Measurements from ENCODE around the gene C11orf86.
"Not testable (repeated sequence)": the region's sequence is repeated elsewhere in the genome, so short reads cannot be mapped to it uniquely, and the experiment has no call there.

The C11orf86 gene

DNA sequence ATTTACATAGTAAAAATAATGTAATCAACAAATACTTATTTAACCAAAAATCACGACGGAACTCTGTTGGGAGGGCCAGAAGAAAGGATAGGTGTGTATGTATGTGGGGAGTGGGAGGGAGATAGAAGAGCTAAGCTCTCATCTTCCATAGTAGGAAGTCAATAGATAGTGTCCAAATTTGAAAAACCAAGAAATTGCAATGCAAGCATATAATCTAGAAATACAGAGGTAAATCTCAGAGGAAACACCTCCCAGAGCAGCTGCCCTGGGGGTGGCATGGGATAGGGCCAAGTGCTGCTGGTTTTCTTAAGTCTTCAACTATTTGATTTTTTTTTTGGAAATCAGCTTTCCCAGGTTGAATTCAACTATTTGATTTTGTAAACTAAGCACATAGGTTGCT is 16.9 kb downstream of the C11orf86 start:
- no peak for DNase-seq

DNA sequence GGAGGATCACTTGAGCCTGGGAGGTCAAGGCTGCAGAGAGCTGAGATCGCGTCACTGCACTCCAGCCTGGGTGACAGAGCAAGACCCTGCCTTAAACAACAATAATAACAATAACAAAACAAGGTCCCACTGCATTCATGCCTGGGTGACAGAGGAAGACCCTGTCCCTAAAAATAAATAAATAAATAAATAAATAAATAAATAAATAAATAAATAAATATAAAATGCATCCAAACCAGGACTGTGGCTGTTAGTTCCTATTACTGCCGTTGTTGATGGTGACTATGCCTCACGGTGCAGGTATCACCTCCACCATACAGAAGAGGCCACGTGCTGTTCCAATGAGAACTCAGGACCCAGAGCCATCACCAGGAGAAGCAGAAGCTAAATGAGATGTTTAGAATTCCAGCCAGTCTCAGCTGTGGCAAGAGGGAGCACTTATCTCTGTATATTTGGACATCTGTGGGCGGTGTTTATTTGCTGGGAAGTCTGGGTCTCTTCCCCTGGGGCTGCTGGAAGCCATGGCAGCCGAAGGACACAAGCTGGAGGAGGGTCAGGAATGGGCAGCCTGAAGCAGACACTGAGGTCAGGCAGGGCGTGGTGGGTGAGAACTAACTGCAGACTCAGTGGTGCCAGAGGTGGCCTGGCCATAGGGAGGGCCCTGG is 21.6 kb downstream of the C11orf86 start:
- no peak for DNase-seq

DNA sequence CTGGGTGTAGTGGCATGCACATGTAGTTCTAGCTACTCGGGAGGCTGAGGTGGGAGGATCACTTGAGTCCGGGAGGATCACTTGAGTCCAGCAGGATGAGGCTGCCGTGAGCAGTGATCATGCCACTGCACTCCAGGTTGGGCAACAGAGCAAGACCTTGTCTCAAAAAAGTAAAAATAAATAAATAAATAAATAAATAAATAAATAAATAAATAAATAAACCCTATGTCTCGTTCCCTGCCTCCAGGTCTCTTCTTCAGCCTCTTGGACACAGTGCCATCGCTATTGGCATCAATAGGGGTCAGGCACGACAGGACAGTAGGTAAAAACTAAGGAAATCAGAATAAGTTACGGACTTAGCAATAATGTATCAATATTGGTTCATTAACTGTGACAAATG is 24.5 kb downstream of the C11orf86 start:
- DNase-seq, result no peak

DNA sequence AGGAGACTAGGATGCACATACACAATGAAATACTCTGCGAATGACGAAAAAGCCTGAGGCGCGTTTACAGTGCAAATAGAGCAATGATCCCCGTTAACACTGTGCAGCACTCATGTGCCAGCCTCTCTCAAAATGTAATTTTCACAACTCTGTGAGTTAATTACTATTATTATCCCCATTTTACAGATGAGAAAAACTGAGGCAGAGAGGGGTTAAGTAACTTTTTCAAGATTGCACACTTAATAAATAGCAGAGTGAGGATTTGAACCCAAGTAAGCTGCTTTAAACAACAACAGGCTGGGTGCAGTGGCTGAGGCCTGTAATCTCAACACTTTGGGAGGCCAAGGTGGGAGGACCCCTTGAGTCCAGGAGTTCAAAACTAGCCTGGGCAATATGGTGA is 26.2 kb downstream of the C11orf86 start:
- DNase-seq, result no peak

DNA sequence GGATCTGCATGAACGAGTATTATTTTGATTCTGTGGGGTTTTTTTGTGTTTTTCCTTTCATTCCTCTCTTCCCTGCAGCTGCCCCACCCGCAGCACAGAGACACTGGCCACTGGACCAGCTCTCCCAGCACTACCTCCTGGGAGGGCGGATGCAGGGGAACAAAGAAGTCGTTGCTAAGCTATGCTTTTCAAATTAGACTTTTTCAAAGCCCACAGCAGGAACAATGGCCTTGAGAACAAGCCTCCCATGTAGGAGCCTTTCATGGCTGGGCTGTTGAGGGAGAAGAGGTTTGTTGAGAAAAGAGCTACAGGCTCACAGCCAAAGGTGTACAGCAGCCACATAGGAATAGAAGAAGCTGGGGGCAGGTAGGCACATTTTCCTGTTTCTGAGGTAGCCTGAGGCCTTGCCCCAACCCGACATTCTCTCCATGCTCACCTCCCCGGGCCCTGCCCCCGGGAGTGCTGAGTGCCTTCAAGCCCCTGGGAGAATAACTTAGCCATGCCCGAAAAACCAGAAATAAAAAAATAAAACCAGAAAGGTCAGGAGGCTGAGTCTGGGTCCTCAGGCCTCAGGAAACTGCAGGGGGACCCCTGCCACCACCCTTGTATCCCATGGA is 27.3 kb downstream of the C11orf86 start:
- no peak for DNase-seq

DNA sequence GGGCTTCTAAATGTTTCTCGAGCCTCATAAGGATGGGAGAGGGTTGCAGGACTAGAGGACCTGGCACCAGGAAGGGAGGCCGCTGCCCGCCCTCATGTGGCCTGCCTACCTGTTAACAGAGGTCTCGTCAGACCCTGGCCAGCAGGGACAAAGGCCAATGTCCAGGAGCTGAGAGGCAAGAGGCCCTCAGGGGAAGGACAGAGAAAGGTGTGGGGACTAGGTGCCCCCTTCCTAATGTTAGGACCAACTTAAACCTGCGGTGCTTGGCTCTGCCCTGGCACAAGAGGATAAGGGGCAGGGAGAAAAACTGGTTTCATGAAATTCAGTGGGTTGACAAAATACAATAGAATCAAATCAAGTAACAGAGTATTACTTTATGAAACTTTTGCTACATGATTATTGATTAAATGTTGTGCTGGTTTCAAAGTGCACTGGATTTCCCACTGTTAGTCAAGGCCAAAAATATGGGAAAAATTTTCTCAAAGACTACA is 27.9 kb downstream of the C11orf86 start:
- DNase-seq, result no peak

DNA sequence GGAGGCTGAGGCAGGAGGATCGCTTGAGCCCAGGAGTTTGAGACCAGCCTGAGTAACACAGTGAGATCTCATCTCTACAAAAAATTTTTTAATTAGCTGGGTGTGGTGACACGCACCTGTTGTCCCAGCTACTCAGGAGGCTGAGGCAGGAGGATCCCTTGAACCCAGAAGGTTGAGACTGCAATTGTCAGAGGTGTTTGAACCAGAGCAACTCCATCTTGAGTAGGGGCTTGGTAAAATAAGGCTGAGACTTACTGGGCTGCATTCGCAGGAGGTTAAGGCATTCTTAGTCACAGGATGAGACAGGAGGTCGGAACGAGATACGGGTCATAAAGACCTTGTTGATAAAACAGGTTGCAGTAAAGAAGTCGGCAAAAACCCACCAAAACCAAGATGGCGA is 30.1 kb downstream of the C11orf86 start:
- not testable (repeated sequence) for DNase-seq

DNA sequence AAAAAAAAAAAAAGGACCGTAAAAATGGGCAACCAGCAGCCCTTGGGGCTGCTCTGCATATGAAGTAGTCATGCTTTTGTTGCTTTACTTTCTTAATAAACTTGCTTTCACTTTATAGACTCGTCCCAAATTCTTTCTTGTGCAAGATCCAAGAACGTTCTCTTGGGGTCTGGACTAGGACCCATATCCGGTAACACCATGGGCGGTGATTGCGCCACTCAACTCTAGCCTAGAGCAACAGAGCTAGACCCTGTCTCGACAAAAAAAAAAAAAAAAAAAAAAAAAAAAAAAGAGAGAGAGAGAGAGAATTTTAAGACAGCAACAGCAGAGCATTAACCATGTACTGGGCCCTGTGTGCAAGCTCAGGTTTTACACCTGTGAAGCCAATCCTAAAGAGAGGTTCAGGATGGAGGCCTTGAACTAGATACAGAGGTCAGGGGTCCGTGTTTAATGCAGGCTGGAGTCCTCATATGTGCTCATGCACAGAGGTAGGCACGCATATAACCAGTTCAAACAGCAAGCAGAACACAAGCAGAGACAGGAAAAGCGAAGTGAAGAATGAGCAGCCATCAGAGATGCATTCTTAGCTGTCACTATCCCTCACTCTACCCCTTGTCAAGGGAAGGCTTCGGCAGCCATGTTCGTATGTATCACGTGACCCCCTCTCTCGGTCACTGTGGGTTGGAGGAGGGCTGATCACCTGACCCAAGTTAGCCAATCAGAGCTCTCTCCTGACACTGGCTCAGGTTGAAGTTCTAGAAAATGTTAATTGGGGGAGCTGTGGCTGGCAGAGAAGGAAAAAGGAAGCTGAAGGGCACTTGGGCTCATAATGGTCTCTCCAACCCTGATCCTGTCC is 31.2 kb downstream of the C11orf86 start:
- peak; percentile 60 for DNase-seq

DNA sequence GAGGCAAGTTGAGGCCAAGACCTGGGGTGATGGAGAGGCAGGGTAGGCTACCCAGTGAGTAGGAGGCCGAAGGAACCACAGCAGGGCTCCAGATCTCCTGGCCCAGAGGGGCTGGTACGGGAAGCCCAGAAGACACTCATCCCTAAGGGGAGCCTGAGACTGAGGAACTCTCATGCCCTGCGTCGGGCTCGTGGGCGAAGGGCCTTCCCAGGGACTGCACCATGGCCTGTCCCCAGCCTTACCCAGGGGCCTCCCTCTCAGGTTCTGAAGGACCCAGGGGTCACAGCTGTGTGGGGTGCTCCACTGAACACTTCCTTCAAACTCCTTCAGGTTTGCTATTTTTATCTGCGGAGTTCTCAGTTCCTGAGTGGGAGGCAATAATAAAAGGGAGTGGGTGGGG is 32.0 kb downstream of the C11orf86 start:
- no peak for DNase-seq

DNA sequence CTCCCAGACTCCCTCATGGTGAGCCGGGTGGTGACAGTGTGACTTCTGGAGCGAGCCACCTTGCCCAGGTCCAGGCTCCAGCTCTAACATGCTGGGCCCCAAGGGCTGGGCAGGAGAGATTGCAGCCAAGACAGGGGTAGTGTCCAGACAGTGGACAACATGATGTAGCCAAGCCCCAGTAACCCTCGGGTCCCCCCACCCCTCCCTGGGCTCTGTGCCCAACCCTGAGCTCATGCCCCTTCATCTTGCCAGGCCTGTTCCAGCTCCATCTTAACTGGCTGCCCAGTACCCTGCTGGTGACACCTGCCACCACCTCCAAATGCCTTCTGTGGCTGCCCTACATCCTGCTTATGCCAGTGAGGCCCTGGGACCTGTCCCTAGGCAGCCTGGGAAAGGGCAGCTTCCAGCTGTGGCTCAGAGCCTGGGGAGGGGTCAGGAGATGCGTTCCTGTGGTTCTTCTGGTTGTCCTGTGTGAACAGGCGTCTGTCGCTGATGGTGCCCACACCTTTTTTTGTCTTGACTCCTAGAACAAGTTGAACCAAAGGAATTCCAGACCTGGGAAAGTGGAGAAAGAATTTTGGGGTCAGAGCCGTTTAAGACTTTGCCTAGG is 35.3 kb downstream of the C11orf86 start:
- DNase-seq, result no peak

DNA sequence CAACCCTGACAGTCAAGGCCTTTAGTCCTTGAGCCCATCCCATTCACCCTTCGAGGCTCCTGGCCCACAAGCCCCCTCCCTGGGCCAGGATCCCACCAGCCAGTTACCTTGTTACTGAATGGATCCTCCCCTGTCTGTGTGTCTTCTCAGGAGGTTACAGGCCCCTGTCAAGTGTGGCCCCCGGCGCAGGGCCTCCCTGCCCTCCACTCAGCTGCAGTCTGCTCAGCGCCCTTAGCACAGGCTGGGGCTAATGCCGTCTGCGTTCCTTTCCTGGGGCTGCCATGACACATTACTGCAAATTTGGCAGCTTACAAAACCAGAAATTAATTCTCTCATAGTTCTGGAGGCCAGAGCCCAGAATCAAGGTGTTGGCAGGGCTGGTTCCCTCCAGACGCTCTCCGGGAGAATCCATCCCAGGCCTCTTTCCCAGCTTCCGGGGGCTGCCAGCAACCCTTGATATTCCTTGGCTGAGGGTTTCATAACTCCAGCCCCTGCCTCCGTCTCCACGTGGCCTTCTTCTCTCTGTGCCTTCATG is 38.5 kb downstream of the C11orf86 start:
- no peak for DNase-seq

DNA sequence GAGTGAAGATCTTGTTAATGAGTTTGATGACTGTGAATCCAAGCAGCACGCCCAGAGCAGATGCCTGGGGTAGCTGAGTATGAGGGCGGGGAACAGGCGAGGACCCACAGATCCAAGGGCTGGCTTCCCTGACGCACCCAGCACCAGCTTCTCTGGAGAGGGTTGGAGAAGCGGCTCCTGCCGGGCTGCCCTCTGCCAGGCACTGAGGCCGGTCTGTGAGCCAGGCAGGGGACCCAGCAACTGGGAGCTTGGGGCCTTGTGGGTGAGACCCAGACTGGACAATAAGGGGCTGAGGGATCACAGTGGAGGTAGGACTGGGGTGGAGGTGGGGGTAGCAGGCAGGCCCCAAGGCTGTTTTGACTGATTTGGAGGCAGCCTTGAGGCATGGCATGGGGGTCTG is 39.2 kb downstream of the C11orf86 start:
- no peak for DNase-seq

DNA sequence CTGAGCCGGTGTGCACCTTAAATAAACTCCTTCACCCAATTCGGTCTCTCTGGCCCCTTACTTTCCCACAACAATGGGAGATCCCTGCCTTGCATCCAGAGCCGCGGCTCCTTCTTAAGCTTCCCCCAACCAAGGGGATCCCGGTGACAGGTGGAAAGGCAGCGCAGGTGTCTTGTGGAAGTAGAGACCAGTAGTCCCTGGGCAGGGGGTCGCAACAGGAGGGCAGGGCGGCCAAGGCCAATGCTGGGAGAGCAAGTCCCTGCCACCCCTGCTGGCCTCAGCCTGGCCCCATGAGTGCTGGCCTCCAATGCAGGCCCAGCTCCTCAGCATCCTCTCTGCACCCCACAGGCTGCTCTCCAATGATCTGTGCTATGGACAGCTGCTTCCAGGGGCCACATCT is 39.9 kb downstream of the C11orf86 start:
- DNase-seq, result no peak

DNA sequence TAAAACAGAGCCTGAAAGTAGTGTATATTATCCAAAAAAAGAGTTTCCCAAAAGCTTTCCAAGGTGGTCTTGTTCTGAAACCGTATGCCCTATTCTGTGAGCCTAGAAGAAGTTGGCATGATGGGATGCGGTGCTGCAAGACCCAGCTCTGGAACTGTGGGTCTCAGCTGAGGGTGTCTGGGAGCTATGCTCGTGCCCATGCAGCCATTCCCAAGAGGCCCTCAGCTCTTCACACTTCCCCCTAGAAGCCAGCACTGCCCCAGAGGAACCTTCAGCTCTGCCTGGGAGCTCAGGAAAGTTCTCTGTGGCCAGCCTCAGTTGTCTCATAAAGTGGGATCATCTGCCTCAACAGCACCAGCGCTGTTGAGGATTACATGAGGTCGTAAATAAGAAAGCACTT is 41.4 kb downstream of the C11orf86 start:
- no peak for DNase-seq

DNA sequence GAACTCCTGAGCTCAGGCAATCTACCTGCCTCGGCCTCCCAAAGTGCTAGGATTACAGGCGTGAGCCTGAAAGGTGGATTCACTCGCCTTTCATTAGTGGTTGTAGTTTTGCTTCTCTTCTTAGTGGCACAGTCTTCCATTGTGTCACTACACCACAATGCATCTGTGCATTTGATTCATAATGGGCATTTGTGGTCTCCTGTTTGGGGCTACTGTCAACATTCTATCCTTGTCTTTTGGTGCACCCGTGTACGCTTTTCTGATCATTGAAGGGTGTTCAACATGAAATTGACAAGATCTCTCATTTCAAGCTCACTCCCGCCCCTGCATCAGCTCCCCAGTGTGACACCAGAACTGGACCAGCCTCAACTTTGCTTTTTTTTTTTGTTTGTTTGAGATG is 45.8 kb downstream of the C11orf86 start:
- DNase-seq, result no peak

DNA sequence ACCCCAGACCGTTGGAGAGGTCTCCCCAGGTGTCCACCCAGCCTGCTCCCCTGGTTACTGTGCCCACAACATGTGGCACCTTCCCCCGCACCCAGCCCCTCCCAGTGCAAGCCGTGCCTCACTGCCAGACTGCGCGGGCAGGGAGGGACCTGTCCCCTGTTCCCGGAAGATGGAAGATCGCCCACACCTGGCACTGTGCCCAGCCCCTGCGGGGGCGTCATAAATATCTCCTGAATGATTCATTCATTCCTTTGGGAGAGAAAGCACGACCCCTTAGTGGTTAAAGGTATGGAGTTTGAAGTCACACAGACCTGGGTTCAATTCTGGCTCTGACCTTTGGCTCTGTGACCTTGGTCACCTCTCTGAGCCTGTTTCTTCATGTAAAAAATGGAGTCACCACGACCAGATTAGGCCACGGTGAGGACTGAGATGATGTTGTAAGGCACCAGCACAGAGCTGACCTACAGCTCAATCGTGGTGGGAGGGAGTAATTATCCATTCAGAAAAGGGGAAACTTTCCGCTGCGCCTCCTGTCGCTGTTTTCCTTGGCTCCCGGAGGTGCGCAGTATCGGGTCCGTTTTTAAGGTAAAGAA is 47.3 kb downstream of the C11orf86 start:
- DNase-seq, result no peak

DNA sequence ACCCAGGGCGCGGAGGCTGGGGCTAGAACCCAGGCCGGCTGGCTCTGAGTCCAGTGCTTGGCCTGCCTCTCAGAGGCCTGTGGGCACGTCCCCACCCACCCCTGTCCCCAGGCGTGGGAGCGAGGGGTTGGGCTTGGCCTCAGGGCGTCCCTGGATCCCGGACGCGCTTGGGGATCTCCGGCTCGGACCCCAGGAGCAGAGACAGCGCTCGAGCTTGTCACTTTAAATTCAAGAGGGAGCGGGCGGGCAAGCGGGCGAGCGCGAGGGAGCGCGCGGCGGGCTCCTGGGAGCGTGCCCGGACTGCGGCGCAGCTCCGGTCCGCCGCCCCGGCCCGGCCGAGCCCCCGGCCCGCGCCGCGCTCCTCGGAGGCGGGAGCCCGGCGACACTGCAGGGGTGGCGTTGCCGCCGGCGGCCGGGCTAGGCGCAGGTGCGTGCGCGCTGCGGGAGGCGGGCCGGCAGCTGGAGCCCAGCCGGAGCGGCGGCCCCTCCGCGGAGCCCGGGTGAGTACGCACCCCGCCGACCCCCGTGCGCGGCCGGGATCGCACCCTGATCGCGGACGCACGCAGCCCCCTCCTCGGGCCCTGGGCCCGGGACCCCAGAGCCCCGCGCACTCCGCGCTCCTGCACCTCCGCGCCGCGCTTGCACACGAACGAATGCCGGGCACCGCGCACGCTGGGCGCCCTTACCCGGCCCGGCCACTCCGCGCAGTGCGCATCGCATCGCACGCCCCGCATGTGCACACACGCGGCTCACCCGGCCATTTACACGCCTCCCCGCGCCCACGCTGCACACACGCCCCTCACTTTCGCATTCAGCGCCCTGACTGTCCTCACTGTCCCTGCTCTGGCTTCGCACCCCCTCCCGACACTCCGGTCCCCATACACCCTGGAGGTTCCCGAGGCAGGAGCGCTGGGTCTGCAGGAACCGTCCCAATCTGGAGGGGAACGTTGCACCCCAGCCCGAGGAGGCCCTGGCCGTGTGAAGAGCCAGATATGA is 48.2 kb downstream of the C11orf86 start, which contains the start of gene SYT12:
Gene SYT12, plus strand, starts transcription at position 174 of the 996 bp plus-strand sequence. CDS start 7,011 bp downstream, outside the sequence.
- DNase-seq, result no peak

DNA sequence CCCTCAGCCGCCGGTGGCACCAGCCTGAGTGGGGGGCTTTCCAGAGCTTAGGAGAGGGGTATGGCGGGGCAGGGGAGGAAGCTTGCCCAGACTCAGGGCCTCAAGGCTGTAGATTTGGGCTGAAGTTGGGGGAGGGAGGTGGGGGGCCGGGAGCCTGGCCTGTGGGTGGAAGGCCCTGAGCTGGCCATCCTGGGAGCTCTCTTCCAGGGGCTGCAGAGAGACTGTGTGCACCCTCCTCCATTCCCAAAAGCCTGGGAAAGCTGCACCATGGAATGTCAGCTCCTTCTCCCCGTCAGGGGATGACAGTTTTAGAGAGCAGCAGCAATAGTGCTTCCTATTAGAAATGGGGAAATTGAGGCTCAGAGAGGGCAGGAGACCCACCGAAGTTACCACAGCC is 48.9 kb downstream of the C11orf86 start:
- no peak for DNase-seq

DNA sequence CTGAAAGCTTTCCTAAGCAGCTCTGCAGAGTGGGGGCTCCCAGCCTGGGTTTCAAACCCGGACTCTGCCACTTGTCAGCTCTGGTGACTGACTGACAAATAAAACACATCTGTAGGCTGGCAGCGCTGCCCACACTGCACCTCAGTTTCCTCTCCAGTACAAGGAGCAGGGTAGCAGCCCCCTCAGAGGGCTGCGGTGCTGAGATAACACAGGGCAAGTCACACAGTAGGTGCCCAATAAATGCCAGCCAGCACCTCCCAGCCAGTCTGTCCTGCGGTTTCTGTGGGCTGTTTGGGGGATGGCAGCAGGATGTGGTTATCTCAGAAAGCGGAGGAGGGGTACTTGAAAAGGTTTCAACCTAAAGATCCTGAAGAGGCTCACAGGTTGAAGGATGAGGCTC is 49.3 kb downstream of the C11orf86 start:
- peak; percentile 81 for DNase-seq

DNA sequence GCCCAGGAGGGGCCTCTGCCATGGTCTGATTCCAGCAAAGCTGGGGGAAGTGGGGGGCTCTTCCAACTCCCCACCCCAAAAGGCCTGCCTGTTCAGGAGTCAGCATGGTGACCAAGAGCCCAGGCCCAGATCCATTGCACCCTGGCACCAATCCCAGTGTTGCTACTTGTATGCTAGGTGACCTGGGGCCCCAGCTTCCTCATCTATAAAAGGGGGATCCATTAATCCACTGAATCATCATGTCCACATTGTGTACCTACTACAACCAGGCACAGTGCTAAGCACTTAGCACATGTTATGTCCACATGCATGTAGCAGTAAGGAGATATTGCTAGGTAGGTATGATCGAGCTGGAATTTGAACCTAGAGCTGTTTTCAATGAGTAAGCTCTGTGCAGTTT is 49.9 kb downstream of the C11orf86 start:
- peak; percentile 30 for DNase-seq

DNA sequence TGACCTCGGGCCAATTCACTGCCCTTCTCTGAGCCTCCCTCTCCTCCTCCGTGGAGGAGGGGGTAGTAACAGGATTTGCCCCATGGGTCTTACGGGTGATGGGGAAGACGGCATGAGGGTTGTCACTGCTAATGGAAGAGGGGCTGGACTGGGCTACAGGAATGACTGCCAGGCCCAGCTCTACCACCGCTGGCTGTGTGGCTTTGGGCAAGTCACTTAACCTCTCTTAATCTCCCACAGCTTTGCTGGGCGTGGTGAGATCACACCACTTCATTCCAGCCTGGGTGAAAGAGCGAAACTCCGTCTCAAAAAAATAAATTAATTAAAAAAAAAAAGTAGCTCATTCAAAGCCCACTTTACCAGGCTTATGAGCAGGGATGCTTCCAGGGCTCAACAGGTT is 50.6 kb downstream of the C11orf86 start:
- DNase-seq, result no peak
